ENCODE data around the gene LAMA1.

Gene LAMA1

GRCh38 chr18:7062236-7062635 is 55.4 kb downstream of the LAMA1 start:
- H3K27me3 Mint-ChIP-seq = no peaks in the 10 kb centered on the region
- no peaks in the 10 kb centered on the region for H3K4me1 Mint-ChIP-seq (ENCODE audit: low read depth in 2 of 2)
- H3K36me3 Mint-ChIP-seq (ENCODE audit: insufficient read depth) = peaks cover 3% of the 10 kb centered on the region
- H3K27ac Mint-ChIP-seq = no peak overlapping the region
- DNase-seq (no peak), ATAC-seq (replicated peaks) (no peak)
- H3K4me3 Mint-ChIP-seq = no peak overlapping the region
- peaks cover 2 to 18% of the 10 kb centered on the region in 2 donors for H3K9me3 Mint-ChIP-seq

GRCh38 chr18:7059276-7059675 is 58.3 kb downstream of the LAMA1 start:
- no peaks in the 10 kb centered on the region for H3K4me1 Mint-ChIP-seq (ENCODE audit: low read depth in 2 of 2)
- peaks cover 3% of the 10 kb centered on the region for H3K36me3 Mint-ChIP-seq (ENCODE audit: insufficient read depth)
- H3K4me3 Mint-ChIP-seq = no peak overlapping the region
- DNase-seq (no peak), ATAC-seq (replicated peaks) (no peak)
- no peak overlapping the region for H3K27ac Mint-ChIP-seq
- peaks cover 4 to 18% of the 10 kb centered on the region in 2 donors for H3K9me3 Mint-ChIP-seq
- no peaks in the 10 kb centered on the region for H3K27me3 Mint-ChIP-seq

GRCh38 chr18:7056026-7056425 is 61.6 kb downstream of the LAMA1 start:
- H3K27ac Mint-ChIP-seq = no peak overlapping the region
- H3K4me1 Mint-ChIP-seq (ENCODE audit: low read depth in 2 of 2) = no peaks in the 10 kb centered on the region
- H3K4me3 Mint-ChIP-seq = no peak overlapping the region
- no peaks in the 10 kb centered on the region for H3K27me3 Mint-ChIP-seq
- H3K9me3 Mint-ChIP-seq = peaks cover 0 to 4% of the 10 kb centered on the region in 2 donors
- no peak for DNase-seq
- ATAC-seq (replicated peaks) = no peak
- peaks cover 3% of the 10 kb centered on the region for H3K36me3 Mint-ChIP-seq (ENCODE audit: insufficient read depth)

GRCh38 chr18:7049951-7050350 is 67.6 kb downstream of the LAMA1 start:
- H3K9me3 Mint-ChIP-seq = peaks cover 0 to 5% of the 10 kb centered on the region in 2 donors
- DNase-seq (no peak), ATAC-seq (replicated peaks) (no peak)
- H3K27ac Mint-ChIP-seq = no peak overlapping the region
- H3K4me3 Mint-ChIP-seq = no peak overlapping the region
- no peaks in the 10 kb centered on the region for H3K36me3 Mint-ChIP-seq (ENCODE audit: insufficient read depth)
- H3K27me3 Mint-ChIP-seq = no peaks in the 10 kb centered on the region
- no peaks in the 10 kb centered on the region for H3K4me1 Mint-ChIP-seq (ENCODE audit: low read depth in 2 of 2)

GRCh38 chr18:7048081-7048480 is 69.5 kb downstream of the LAMA1 start:
- H3K27ac Mint-ChIP-seq = no peak overlapping the region
- no peaks in the 10 kb centered on the region for H3K36me3 Mint-ChIP-seq (ENCODE audit: insufficient read depth)
- DNase-seq (no peak), ATAC-seq (replicated peaks) (no peak)
- H3K4me1 Mint-ChIP-seq (ENCODE audit: low read depth in 2 of 2) = no peaks in the 10 kb centered on the region
- H3K27me3 Mint-ChIP-seq = no peaks in the 10 kb centered on the region
- H3K4me3 Mint-ChIP-seq = no peak overlapping the region
- peaks cover 0 to 5% of the 10 kb centered on the region in 2 donors for H3K9me3 Mint-ChIP-seq

- H3K4me1 Mint-ChIP-seq (ENCODE audit: low read depth in 2 of 2) = no peaks in the 10 kb centered on the region
- no peak for ATAC-seq (replicated peaks)
- H3K9me3 Mint-ChIP-seq = peaks cover 0 to 5% of the 10 kb centered on the region in 2 donors
These were observed 70.3 kb downstream of the LAMA1 start for GRCh38 chr18:7047336-7047735.

GRCh38 chr18:7038330-7038851 is 79.2 kb downstream of the LAMA1 start:
- DNase-seq = no peak
- no peaks in the 10 kb centered on the region for H3K27me3 Mint-ChIP-seq

More at GRCh38 chr18:7047336-7047735, 70.3 kb downstream of the LAMA1 start:
- no peak overlapping the region for H3K4me3 Mint-ChIP-seq
- no peaks in the 10 kb centered on the region for H3K36me3 Mint-ChIP-seq (ENCODE audit: insufficient read depth)
- DNase-seq = no peak
- H3K27ac Mint-ChIP-seq = no peak overlapping the region
- no peaks in the 10 kb centered on the region for H3K27me3 Mint-ChIP-seq

GRCh38 chr18:7037470-7037869 is 80.1 kb downstream of the LAMA1 start:
- Mint-ChIP-seq H3K4me1 (ENCODE audit: low read depth in 2 of 2) (no peaks in the 10 kb centered on the region), H3K9me3 (peaks cover 0 to 10% of the 10 kb centered on the region in 2 donors), H3K4me3 (no peak overlapping the region), H3K36me3 (ENCODE audit: insufficient read depth) (no peaks in the 10 kb centered on the region), H3K27ac (no peak overlapping the region), H3K27me3 (no peaks in the 10 kb centered on the region)
- no peak for ATAC-seq (replicated peaks)
- DNase-seq = no peak

More at GRCh38 chr18:7038330-7038851, 79.2 kb downstream of the LAMA1 start:
- Mint-ChIP-seq H3K36me3 (ENCODE audit: insufficient read depth) (no peaks in the 10 kb centered on the region), H3K4me3 (no peak overlapping the region), H3K4me1 (ENCODE audit: low read depth in 2 of 2) (no peaks in the 10 kb centered on the region), H3K27ac (no peak overlapping the region), H3K9me3 (peaks cover 0 to 10% of the 10 kb centered on the region in 2 donors)
- no peak for ATAC-seq (replicated peaks)

- no peak overlapping the region for H3K4me3 Mint-ChIP-seq
- ATAC-seq (replicated peaks) (no peak), DNase-seq (no peak)
- H3K9me3 Mint-ChIP-seq = peaks cover 0 to 7% of the 10 kb centered on the region in 2 donors
- no peaks in the 10 kb centered on the region for H3K27me3 Mint-ChIP-seq
- H3K4me1 Mint-ChIP-seq (ENCODE audit: low read depth in 2 of 2) = no peaks in the 10 kb centered on the region
- no peak overlapping the region for H3K27ac Mint-ChIP-seq
- H3K36me3 Mint-ChIP-seq (ENCODE audit: insufficient read depth) = no peaks in the 10 kb centered on the region
These were observed 81.8 kb downstream of the LAMA1 start for GRCh38 chr18:7035807-7036206.

- Mint-ChIP-seq H3K36me3 (ENCODE audit: insufficient read depth) (no peaks in the 10 kb centered on the region), H3K27me3 (no peaks in the 10 kb centered on the region), H3K9me3 (peaks cover 0 to 10% of the 10 kb centered on the region in 2 donors), H3K4me3 (no peak overlapping the region), H3K27ac (no peak overlapping the region), H3K4me1 (ENCODE audit: low read depth in 2 of 2) (no peaks in the 10 kb centered on the region)
- DNase-seq (no peak), ATAC-seq (replicated peaks) (no peak)
These were observed 82.7 kb downstream of the LAMA1 start for GRCh38 chr18:7034924-7035323.

- H3K27ac Mint-ChIP-seq = no peak overlapping the region
- H3K9me3 Mint-ChIP-seq = peaks cover 0 to 10% of the 10 kb centered on the region in 2 donors
- ATAC-seq (replicated peaks) = no peak
- H3K36me3 Mint-ChIP-seq (ENCODE audit: insufficient read depth) = no peaks in the 10 kb centered on the region
- no peak overlapping the region for H3K4me3 Mint-ChIP-seq
- DNase-seq = no peak
- no peaks in the 10 kb centered on the region for H3K4me1 Mint-ChIP-seq (ENCODE audit: low read depth in 2 of 2)
- no peaks in the 10 kb centered on the region for H3K27me3 Mint-ChIP-seq
These were observed 85.1 kb downstream of the LAMA1 start for GRCh38 chr18:7032537-7032936.

GRCh38 chr18:7028625-7029024 is 89.0 kb downstream of the LAMA1 start:
- H3K4me1 Mint-ChIP-seq (ENCODE audit: low read depth in 2 of 2) = no peaks in the 10 kb centered on the region
- DNase-seq = no peak
- no peaks in the 10 kb centered on the region for H3K27me3 Mint-ChIP-seq
- no peak for ATAC-seq (replicated peaks)
- peaks cover 11 to 21% of the 10 kb centered on the region in 2 donors for H3K9me3 Mint-ChIP-seq
- no peak overlapping the region for H3K4me3 Mint-ChIP-seq
- H3K36me3 Mint-ChIP-seq (ENCODE audit: insufficient read depth) = no peaks in the 10 kb centered on the region
- no peak overlapping the region for H3K27ac Mint-ChIP-seq

- Mint-ChIP-seq H3K4me3 (no peak overlapping the region), H3K27ac (no peak overlapping the region), H3K27me3 (no peaks in the 10 kb centered on the region), H3K4me1 (ENCODE audit: low read depth in 2 of 2) (no peaks in the 10 kb centered on the region), H3K9me3 (peaks cover 11 to 28% of the 10 kb centered on the region in 2 donors), H3K36me3 (ENCODE audit: insufficient read depth) (no peaks in the 10 kb centered on the region)
- ATAC-seq (replicated peaks) = no peak
- DNase-seq = no peak
These were observed 92.4 kb downstream of the LAMA1 start for GRCh38 chr18:7025194-7025593.

GRCh38 chr18:7023581-7023980 is 94.0 kb downstream of the LAMA1 start:
- Mint-ChIP-seq H3K9me3 (peaks cover 10 to 35% of the 10 kb centered on the region in 2 donors), H3K4me1 (ENCODE audit: low read depth in 2 of 2) (no peaks in the 10 kb centered on the region), H3K36me3 (ENCODE audit: insufficient read depth) (no peaks in the 10 kb centered on the region), H3K27ac (no peak overlapping the region), H3K4me3 (no peak overlapping the region), H3K27me3 (no peaks in the 10 kb centered on the region)
- no peak for ATAC-seq (replicated peaks)
- DNase-seq = no peak

Data from effector memory CD8-positive, alpha-beta T cell (primary cell).